ENCODE results near the gene CHRNA5.

CHRNA5 gene

GRCh38 chr15:78561490-78561889 is 3.8 kb upstream of the CHRNA5 start:
- H3K4me3 ChIP-seq (ENCODE audit: low read depth, low read length), result no peak overlapping the region
- DNase-seq (ENCODE audit: low read depth, low spot score), result no peak
- TF ChIP-seq, protein P1, sequence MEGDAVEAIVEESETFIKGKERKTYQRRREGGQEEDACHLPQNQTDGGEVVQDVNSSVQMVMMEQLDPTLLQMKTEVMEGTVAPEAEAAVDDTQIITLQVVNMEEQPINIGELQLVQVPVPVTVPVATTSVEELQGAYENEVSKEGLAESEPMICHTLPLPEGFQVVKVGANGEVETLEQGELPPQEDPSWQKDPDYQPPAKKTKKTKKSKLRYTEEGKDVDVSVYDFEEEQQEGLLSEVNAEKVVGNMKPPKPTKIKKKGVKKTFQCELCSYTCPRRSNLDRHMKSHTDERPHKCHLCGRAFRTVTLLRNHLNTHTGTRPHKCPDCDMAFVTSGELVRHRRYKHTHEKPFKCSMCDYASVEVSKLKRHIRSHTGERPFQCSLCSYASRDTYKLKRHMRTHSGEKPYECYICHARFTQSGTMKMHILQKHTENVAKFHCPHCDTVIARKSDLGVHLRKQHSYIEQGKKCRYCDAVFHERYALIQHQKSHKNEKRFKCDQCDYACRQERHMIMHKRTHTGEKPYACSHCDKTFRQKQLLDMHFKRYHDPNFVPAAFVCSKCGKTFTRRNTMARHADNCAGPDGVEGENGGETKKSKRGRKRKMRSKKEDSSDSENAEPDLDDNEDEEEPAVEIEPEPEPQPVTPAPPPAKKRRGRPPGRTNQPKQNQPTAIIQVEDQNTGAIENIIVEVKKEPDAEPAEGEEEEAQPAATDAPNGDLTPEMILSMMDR (IDR thresholded peaks at IDR 0.05; ENCODE audit: insufficient read depth, low read length, missing control alignments), result no peak
- ChIA-PET CTCF (no interaction called here), POLR2A (no interaction called here)

DNA sequence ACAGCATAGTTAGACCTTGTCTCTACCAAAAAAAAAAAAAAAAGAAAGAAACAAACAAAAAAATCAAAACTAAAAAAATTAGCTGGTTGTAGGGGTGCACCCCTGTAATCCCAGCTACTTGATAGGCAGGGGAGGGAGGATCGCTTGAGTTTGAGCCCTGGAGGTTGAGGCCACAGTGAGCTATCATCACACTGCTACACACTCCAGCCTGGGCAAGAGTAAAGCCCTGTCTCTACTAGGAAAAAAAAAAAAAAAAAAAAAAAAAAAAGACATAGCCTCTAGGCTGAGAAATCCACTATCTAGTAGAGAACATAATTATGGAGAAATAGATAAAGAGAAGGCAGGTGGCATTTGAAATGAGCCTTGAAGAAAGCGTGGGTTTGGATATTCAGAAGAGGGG is 2.2 kb upstream of the CHRNA5 start:
- no peak for DNase-seq (ENCODE audit: low read depth, low spot score)
- ChIA-PET POLR2A (no interaction called here), CTCF (interaction anchor here (0.9 kb wide), 1 partner anchor 12 kb away, joined by 3 read pairs; no protein-coding TSS in a partner anchor)
- H3K4me3 ChIP-seq (ENCODE audit: low read depth, low read length), result no peak overlapping the region
- TF ChIP-seq, protein P1 (IDR thresholded peaks at IDR 0.05; ENCODE audit: insufficient read depth, low read length, missing control alignments), result no peak

GRCh38 chr15:78564743-78565096 is 600 bp upstream of the CHRNA5 start:
- CTCF ChIA-PET, result interaction anchor here (1.1 to 2.2 kb wide), 2 partner anchors 8 to 13 kb away, joined by 3 to 7 read pairs; no protein-coding TSS in a partner anchor
- POLR2A ChIA-PET, result interaction anchor here (0.6 to 1.7 kb wide), 3 partner anchors 18 to 74 kb away, joined by 3 to 4 read pairs (median 4); partner anchors contain the start of gene PSMA4
- TF ChIP-seq, protein P1 (IDR thresholded peaks at IDR 0.05; ENCODE audit: insufficient read depth, low read length, missing control alignments), result no peak
- no peak for DNase-seq (ENCODE audit: low read depth, low spot score)
- H3K4me3 ChIP-seq (ENCODE audit: low read depth, low read length), result peak overlapping the region; percentile 77

DNA sequence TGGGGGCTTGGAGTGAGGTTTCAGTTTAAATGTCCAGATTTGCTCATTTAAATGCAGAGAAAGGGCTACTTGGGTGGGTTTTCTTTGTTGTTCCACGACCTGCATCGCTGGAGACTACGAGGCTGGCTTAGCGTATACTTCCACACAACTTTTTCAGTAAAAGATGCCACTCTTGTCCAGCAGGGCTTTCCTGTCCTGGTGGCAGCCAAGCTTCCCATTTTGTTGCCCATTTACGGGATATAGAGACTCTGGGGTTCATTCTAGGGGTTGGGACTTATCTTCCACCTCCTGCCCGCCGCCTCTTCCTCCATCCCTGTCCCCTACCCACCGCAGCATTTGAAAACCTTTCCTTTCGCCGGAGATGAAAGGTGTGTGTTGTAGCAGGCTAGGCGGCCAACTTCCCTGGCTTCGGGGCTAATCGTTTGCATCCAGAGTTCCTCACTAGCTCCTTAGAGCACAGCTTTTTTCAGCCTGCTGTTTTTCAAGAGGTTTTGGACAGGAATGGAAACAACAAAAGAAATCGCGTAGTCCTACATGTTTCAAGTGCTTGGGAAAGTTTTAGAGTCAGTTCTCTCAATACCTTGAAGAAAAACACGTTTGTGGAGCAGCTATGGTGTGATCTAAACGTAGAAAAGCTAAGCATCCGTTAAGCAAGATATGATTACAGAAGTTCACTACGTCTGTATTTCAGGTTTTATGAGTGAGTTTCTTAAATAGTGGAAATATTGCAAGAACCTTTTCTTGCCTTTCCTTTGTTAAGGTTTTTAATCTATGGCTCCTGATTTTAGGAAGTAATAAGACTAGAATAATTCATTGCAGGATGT is 843 bp downstream of the CHRNA5 start:
- peak overlapping the region; percentile 77 for H3K4me3 ChIP-seq (ENCODE audit: low read depth, low read length)
- DNase-seq (ENCODE audit: low read depth, low spot score), result no peak
- TF ChIP-seq, protein P1 (IDR thresholded peaks at IDR 0.05; ENCODE audit: insufficient read depth, low read length, missing control alignments), result peak; percentile 28
- ChIA-PET POLR2A (interaction anchor here (1.5 to 1.7 kb wide), 2 partner anchors 20 to 26 kb away, joined by 4 read pairs; partner anchors contain the start of gene PSMA4), CTCF (interaction anchor here (1.2 to 2.2 kb wide), 7 partner anchors 9 to 144 kb away, joined by 3 to 13 read pairs (median 4); no protein-coding TSS in a partner anchor)

- ChIA-PET CTCF (no interaction called here), POLR2A (no interaction called here)
- TF ChIP-seq, protein P1 (IDR thresholded peaks at IDR 0.05; ENCODE audit: insufficient read depth, low read length, missing control alignments), result no peak
- DNase-seq (ENCODE audit: low read depth, low spot score), result no peak
- no peak overlapping the region for H3K4me3 ChIP-seq (ENCODE audit: low read depth, low read length)
These were observed 2.2 kb downstream of the CHRNA5 start for GRCh38 chr15:78567531-78567930.

DNA sequence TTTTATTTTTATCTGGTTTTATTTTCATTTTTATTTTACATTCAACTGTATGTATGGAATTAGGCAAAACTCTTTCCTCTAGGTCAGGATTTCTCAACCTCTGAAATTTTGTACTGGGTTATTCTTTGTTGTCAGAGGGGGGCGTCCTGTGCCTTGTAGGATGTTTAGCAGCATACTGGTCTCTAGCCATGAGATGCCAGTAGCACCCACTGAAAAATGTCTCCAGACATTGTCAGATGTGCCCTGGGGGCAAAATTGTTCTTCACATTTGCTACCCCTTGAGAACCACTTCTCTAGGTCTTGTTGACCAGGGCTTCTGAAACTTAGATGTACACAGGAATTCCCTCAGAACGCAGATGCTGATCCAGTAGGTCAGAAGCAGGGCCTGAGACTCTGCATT is 5.4 kb downstream of the CHRNA5 start:
- ChIA-PET POLR2A (no interaction called here), CTCF (no interaction called here)
- H3K4me3 ChIP-seq (ENCODE audit: low read depth, low read length), result no peak overlapping the region
- TF ChIP-seq, protein P1 (IDR thresholded peaks at IDR 0.05; ENCODE audit: insufficient read depth, low read length, missing control alignments), result no peak
- no peak for DNase-seq (ENCODE audit: low read depth, low spot score)
